Common myeloid progenitor, CD34-positive (primary cell): ENCODE measurements around the gene ZKSCAN8. TPM values are rescaled to one million over a fixed set of nuclear protein-coding genes. Genes with fewer than 3 reads are reported as not detected.
A peak's percentile ranks its signal among the peaks of the same experiment; 100 is the strongest.
"Not testable (repeated sequence)": the region's sequence is repeated elsewhere in the genome, so short reads cannot be mapped to it uniquely, and the experiment has no call there.

Experiments used
- CTCF ChIA-PET: fragments of 350-600 bp; sonication (Branson Sonifier 250); formaldehyde crosslinking; loops from one replicate; lab custom pipeline; 2021; ENCODE audit warnings: antibody characterized with exemption; lab: Charles Lee
- POLR2A ChIA-PET: fragments of 350-600 bp; sonication (Branson Sonifier 250); formaldehyde crosslinking; loops from one replicate; lab custom pipeline; 2021; ENCODE audit warnings: antibody characterized with exemption; lab: Charles Lee
- DNase-seq, 3 donors: peaks; one replicate each; pipeline versions ENCODE4 v3.0.0 to v3.0.0-alpha.2; 2013
- H3K27ac ChIP-seq, 2 experiments: 1 replicate in 1 of 2; 2 replicates in 1 of 2; pipeline ENCODE4 v1.7.0; 2013; ENCODE audit warnings: inconsistent platforms in 2 of 2, low read length in 2 of 2, mild to moderate bottlenecking in 2 of 2, low read depth in 1 of 2, moderate library complexity in 1 of 2; ENCODE audit not compliant: severe bottlenecking in 2 of 2, insufficient read depth in 1 of 2, poor library complexity in 1 of 2
- H3K27me3 ChIP-seq, 5 experiments: replicated peaks in 2 of 5; 1 replicate in 3 of 5; 2 replicates in 2 of 5; pipeline versions ENCODE4 v1.6.1 to v1.7.0; 2013; ENCODE audit warnings: low read length in 4 of 5, mild to moderate bottlenecking in 2 of 5, moderate library complexity in 2 of 5, inconsistent platforms in 1 of 5; ENCODE audit not compliant: insufficient read depth in 5 of 5, control insufficient read depth in 4 of 5
- H3K36me3 ChIP-seq, 4 experiments: 1 replicate in 2 of 4; 2 replicates in 2 of 4; pipeline versions ENCODE4 v1.6.1 to v1.7.0; 2013; ENCODE audit warnings: low read length in 3 of 4, control low read depth in 1 of 4, mild to moderate bottlenecking in 1 of 4; ENCODE audit not compliant: control insufficient read depth in 4 of 4, insufficient read depth in 4 of 4
- H3K4me1 ChIP-seq, 4 experiments: 1 replicate in 3 of 4; 2 replicates in 1 of 4; pipeline versions ENCODE4 v1.6.1 to v1.7.1; 2013; ENCODE audit warnings: low read length in 3 of 4, mild to moderate bottlenecking in 3 of 4, control low read depth in 1 of 4, inconsistent platforms in 1 of 4, moderate library complexity in 1 of 4; ENCODE audit not compliant: control insufficient read depth in 4 of 4, insufficient read depth in 4 of 4; ENCODE audit errors: control extremely low read depth in 1 of 4
- H3K4me3 ChIP-seq, 7 experiments: 1 replicate in 4 of 7; 2 replicates in 3 of 7; pipeline versions ENCODE4 v1.5.1 to v1.7.0; 2013; ENCODE audit warnings: mild to moderate bottlenecking in 7 of 7, low read length in 6 of 7, moderate library complexity in 6 of 7, inconsistent platforms in 2 of 7, low read depth in 2 of 7, control low read depth in 1 of 7; ENCODE audit not compliant: insufficient read depth in 4 of 7, control insufficient read depth in 1 of 7; ENCODE audit errors: extremely low read depth in 1 of 7
- H3K9me3 ChIP-seq, 5 experiments: 1 replicate in 4 of 5; 2 replicates in 1 of 5; pipeline versions ENCODE4 v1.6.1 to v1.7.1; 2013; ENCODE audit warnings: low read length in 4 of 5, mild to moderate bottlenecking in 2 of 5, inconsistent platforms in 1 of 5, low read depth in 1 of 5, moderate library complexity in 1 of 5; ENCODE audit not compliant: control insufficient read depth in 4 of 5, insufficient read depth in 2 of 5; ENCODE audit errors: control extremely low read depth in 1 of 5
- WGBS: methylation state at CpG from one replicate; pipeline ENCODE4 v1.1.5; 2013; ENCODE audit not compliant: insufficient coverage; 5-methylcytosine and 5-hydroxymethylcytosine counted together
- polyA plus RNA-seq: library from polyadenylated mRNA; unstranded; fragments of 120-200 nt; gene quantifications from one replicate; pipeline ENCODE4 v1.2.1, GENCODE V29; 2013

Gene ZKSCAN8
- 29.8 TPM for polyA plus RNA-seq

- Histone ChIP-seq H3K4me3 (peak within 1 kb of the TSS; percentile 66 to 98 (median 91)), H3K27me3 (no peaks in the 10 kb centered on the region), H3K27ac (peak within 1 kb of the TSS; percentile 68 to 88), H3K4me1 (peaks cover 9 to 40% (median 24%) of the 10 kb centered on the region in 4 experiments), H3K36me3 (peaks cover 6 to 22% (median 14%) of the 10 kb centered on the region in 4 experiments), H3K9me3 (no peaks in the 10 kb centered on the region)
- POLR2A ChIA-PET: interaction anchor here (0.6 to 1.0 kb wide), 4 partner anchors 62 to 1582 kb away, joined by 3 to 7 read pairs (median 4); no protein-coding TSS in a partner anchor
- under 1% methylated on average over 45 of the region's 52 CpGs for WGBS
- CTCF ChIA-PET: interaction anchor here (0.7 to 1.8 kb wide), 7 partner anchors 8 to 247 kb away, joined by 3 to 6 read pairs (median 4); partner anchors contain the start of genes ZSCAN16 and ZSCAN26
- peak; percentile 75 to 82 (median 76) for DNase-seq
These were observed at the start of gene ZKSCAN8 for GRCh38 chr6:28141500-28142329. Gene ZKSCAN8, plus strand, starts transcription at chr6:28141883. Its CDS starts 6,525 bp downstream, at chr6:28148408.

GRCh38 chr6:28102222-28102621 is 39.5 kb upstream of the ZKSCAN8 start:
- H3K36me3 ChIP-seq, H3K27ac ChIP-seq, DNase-seq, H3K4me3 ChIP-seq, H3K27me3 ChIP-seq, POLR2A ChIA-PET, CTCF ChIA-PET: not testable (repeated sequence)
- Histone ChIP-seq H3K9me3 (peaks cover 0 to 17% (median 5%) of the 10 kb centered on the region in 5 experiments), H3K4me1 (peaks cover 0 to 13% (median 5%) of the 10 kb centered on the region in 4 experiments)
- 96% methylated on average over 5 of the region's 7 CpGs for WGBS

- CTCF ChIA-PET, DNase-seq, H3K27ac ChIP-seq, H3K27me3 ChIP-seq, H3K4me3 ChIP-seq, POLR2A ChIA-PET, H3K36me3 ChIP-seq: not testable (repeated sequence)
- peaks cover 0 to 13% (median 5%) of the 10 kb centered on the region in 4 experiments for H3K4me1 ChIP-seq
- peaks cover 0 to 15% (median 5%) of the 10 kb centered on the region in 5 experiments for H3K9me3 ChIP-seq
These were observed 39.0 kb upstream of the ZKSCAN8 start for GRCh38 chr6:28102699-28103098.

- peak; percentile 83 to 94 (median 91) for DNase-seq
- POLR2A ChIA-PET: interaction anchor here (0.8 to 1.7 kb wide), 6 partner anchors 11 to 32 kb away, joined by 3 to 5 read pairs (median 4); partner anchors contain the start of gene ZSCAN16
- peak overlapping the region; percentile 70 to 90 (median 86) for H3K4me3 ChIP-seq
- H3K4me1 ChIP-seq: peaks cover 0 to 13% (median 5%) of the 10 kb centered on the region in 4 experiments
- no peaks in the 10 kb centered on the region for H3K36me3 ChIP-seq
- H3K9me3 ChIP-seq: no peaks in the 10 kb centered on the region
- H3K27me3 ChIP-seq: no peaks in the 10 kb centered on the region
- peak overlapping the region; percentile 69 to 82 for H3K27ac ChIP-seq
- WGBS: 0% methylated on average over 50 of the region's 54 CpGs
- CTCF ChIA-PET: interaction anchor here (0.8 to 2.5 kb wide), 5 partner anchors 11 to 196 kb away, joined by 3 to 9 read pairs (median 4); no protein-coding TSS in a partner anchor
These were observed 37.1 kb upstream of the ZKSCAN8 start for GRCh38 chr6:28104392-28105244.

- peak in 2 of 3 donors; percentile 28 to 46 for DNase-seq
- H3K27ac ChIP-seq: peak overlapping the region; percentile 69 to 82
- ChIA-PET POLR2A (interaction anchor here (0.8 to 1.7 kb wide), 5 partner anchors 10 to 32 kb away, joined by 3 to 4 read pairs (median 3); partner anchors contain the start of gene ZSCAN16), CTCF (interaction anchor here (0.7 to 2.5 kb wide), 5 partner anchors 12 to 196 kb away, joined by 3 to 7 read pairs (median 4); partner anchors contain the start of gene ZSCAN16)
- peak overlapping the region; percentile 70 to 90 (median 86) for H3K4me3 ChIP-seq
- WGBS: 50% methylated on average over 5 of the region's 5 CpGs
- peaks cover 0 to 13% (median 5%) of the 10 kb centered on the region in 4 experiments for H3K4me1 ChIP-seq
- no peaks in the 10 kb centered on the region for H3K9me3 ChIP-seq
- no peaks in the 10 kb centered on the region for H3K27me3 ChIP-seq
- H3K36me3 ChIP-seq: no peaks in the 10 kb centered on the region
These were observed 36.4 kb upstream of the ZKSCAN8 start for GRCh38 chr6:28105245-28105639.

GRCh38 chr6:28107506-28107905 is 34.2 kb upstream of the ZKSCAN8 start:
- CTCF ChIA-PET: no interaction called here
- no peaks in the 10 kb centered on the region for H3K36me3 ChIP-seq
- no peaks in the 10 kb centered on the region for H3K27me3 ChIP-seq
- H3K27ac ChIP-seq: no peak overlapping the region
- peaks cover 0 to 13% (median 5%) of the 10 kb centered on the region in 4 experiments for H3K4me1 ChIP-seq
- H3K4me3 ChIP-seq: no peak overlapping the region
- WGBS: 96% methylated on average over 3 of the region's 3 CpGs
- DNase-seq: no peak
- H3K9me3 ChIP-seq: no peaks in the 10 kb centered on the region
- POLR2A ChIA-PET: no interaction called here
